ENCODE results near the gene CCR5AS.

CCR5AS gene

GRCh38 chr3:46455231-46456115 is 48.6 kb upstream of the CCR5AS start:
- no peak overlapping the region for H3K9ac ChIP-seq (ENCODE audit: insufficient read depth, low read length, poor library complexity, severe bottlenecking)
- Mint-ChIP-seq H3K36me3 (no peaks in the 10 kb centered on the region), H3K9me3 (peaks cover 0 to 9% (median 2%) of the 10 kb centered on the region in 7 donors), H3K27me3 (ENCODE audit: low read depth in 3 of 3) (peaks cover 3 to 15% (median 4%) of the 10 kb centered on the region in 3 donors), H3K27ac (no peak overlapping the region), H3K4me3 (no peak overlapping the region), H3K4me1 (no peaks in the 10 kb centered on the region)
- intact Hi-C loops (cut with micrococcal nuclease): no loop called here
- 94% methylated on average over 20 of the region's 21 CpGs for WGBS (ENCODE audit: insufficient coverage)
- no peak overlapping the region for H3K4me3 ChIP-seq (replicated peaks in 1 of 3; ENCODE audit: low read depth in 2 of 3, low read length in 3 of 3)
- no peaks in the 10 kb centered on the region for H3K4me1 ChIP-seq (ENCODE audit: control insufficient read depth in 1 of 2, insufficient read depth in 2 of 2, low read length in 2 of 2)
- no peaks in the 10 kb centered on the region for H4K20me1 ChIP-seq (ENCODE audit: insufficient read depth, low read length)
- no peak overlapping the region for H2AFZ ChIP-seq (ENCODE audit: insufficient read depth, low read depth, low read length, poor library complexity, severe bottlenecking)
- no peak overlapping the region for H3K27ac ChIP-seq (ENCODE audit: low read depth in 1 of 2, low read length in 2 of 2)
- no peak for TF ChIP-seq CTCF (IDR thresholded peaks at IDR 0.05)
- H3K27me3 ChIP-seq (ENCODE audit: control insufficient read depth in 2 of 2, insufficient read depth in 2 of 2, low read length in 2 of 2): no peaks in the 10 kb centered on the region
- no peaks in the 10 kb centered on the region for H3K79me2 ChIP-seq (ENCODE audit: insufficient read depth, low read length)
- H3K36me3 ChIP-seq (replicated peaks in 1 of 2; ENCODE audit: control insufficient read depth in 1 of 2, insufficient read depth in 2 of 2, low read length in 2 of 2): no peaks in the 10 kb centered on the region
- no peaks in the 10 kb centered on the region for H3K9me3 ChIP-seq (replicated peaks in 1 of 2; ENCODE audit: control insufficient read depth in 1 of 2, insufficient read depth in 1 of 2, low read length in 2 of 2)
- no peak overlapping the region for H3K4me2 ChIP-seq (replicated peaks; ENCODE audit: extremely low read depth, low read length, poor library complexity, severe bottlenecking)
- DNase-seq: no peak

- no peak overlapping the region for H3K4me3 Mint-ChIP-seq
These were observed 47.7 kb upstream of the CCR5AS start for GRCh38 chr3:46454606-46455005.

More at GRCh38 chr3:46454606-46455005, 47.7 kb upstream of the CCR5AS start:
- Histone ChIP-seq H3K27ac (ENCODE audit: low read depth in 1 of 2, low read length in 2 of 2) (no peak overlapping the region), H3K4me3 (replicated peaks in 1 of 3; ENCODE audit: low read depth in 2 of 3, low read length in 3 of 3) (no peak overlapping the region), H3K79me2 (ENCODE audit: insufficient read depth, low read length) (no peaks in the 10 kb centered on the region), H3K27me3 (ENCODE audit: control insufficient read depth in 2 of 2, insufficient read depth in 2 of 2, low read length in 2 of 2) (no peaks in the 10 kb centered on the region), H2AFZ (ENCODE audit: insufficient read depth, low read depth, low read length, poor library complexity, severe bottlenecking) (no peak overlapping the region), H3K4me1 (ENCODE audit: control insufficient read depth in 1 of 2, insufficient read depth in 2 of 2, low read length in 2 of 2) (no peaks in the 10 kb centered on the region), H4K20me1 (ENCODE audit: insufficient read depth, low read length) (no peaks in the 10 kb centered on the region), H3K9ac (ENCODE audit: insufficient read depth, low read length, poor library complexity, severe bottlenecking) (no peak overlapping the region), H3K4me2 (replicated peaks; ENCODE audit: extremely low read depth, low read length, poor library complexity, severe bottlenecking) (no peak overlapping the region), H3K9me3 (replicated peaks in 1 of 2; ENCODE audit: control insufficient read depth in 1 of 2, insufficient read depth in 1 of 2, low read length in 2 of 2) (no peaks in the 10 kb centered on the region), H3K36me3 (replicated peaks in 1 of 2; ENCODE audit: control insufficient read depth in 1 of 2, insufficient read depth in 2 of 2, low read length in 2 of 2) (no peaks in the 10 kb centered on the region)
- DNase-seq: no peak
- peaks cover 3 to 11% (median 3%) of the 10 kb centered on the region in 3 donors for H3K27me3 Mint-ChIP-seq (ENCODE audit: low read depth in 3 of 3)
- WGBS (ENCODE audit: insufficient coverage): 92% methylated on average over 6 of the region's 7 CpGs
- no peak for TF ChIP-seq CTCF (IDR thresholded peaks at IDR 0.05)
- peak overlapping the region in 1 of 7 donors; percentile 83 for H3K27ac Mint-ChIP-seq
- H3K36me3 Mint-ChIP-seq: no peaks in the 10 kb centered on the region
- intact Hi-C loops (cut with micrococcal nuclease): no loop called here
- peaks cover 0 to 5% (median 0%) of the 10 kb centered on the region in 7 donors for H3K9me3 Mint-ChIP-seq
- H3K4me1 Mint-ChIP-seq: no peaks in the 10 kb centered on the region

Measured in CD14-positive monocyte (primary cell).